Stimulated activated CD4-positive, alpha-beta T cell treated with anti-CD3 and anti-CD28 coated beads, Interleukin-1b, Interleukin-23, amount 100 ng/mL, for 48 hours (primary cell): Measurements from ENCODE around the gene SH3BP1.

Experiments
- DNase-seq: peaks from one replicate; pipeline ENCODE4 v3.0.0-alpha.2; 2020

Gene SH3BP1

DNA sequence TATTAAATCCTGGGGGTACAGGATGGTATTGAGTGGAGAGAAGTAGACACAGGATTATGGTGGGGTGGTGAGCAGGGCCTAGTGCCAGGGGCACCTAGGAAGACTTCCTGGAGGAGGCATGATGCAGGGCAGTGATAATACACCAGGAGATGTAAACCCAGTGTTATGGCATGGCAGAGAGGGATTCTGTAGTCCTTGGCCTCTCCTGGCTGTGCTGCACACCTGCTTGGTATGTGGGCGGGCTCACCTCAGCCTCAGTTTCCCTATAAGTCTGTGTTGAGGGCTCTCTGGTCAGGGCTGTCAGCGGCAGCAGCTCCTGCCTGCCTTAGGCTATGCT, 21.2 kb downstream of the SH3BP1 start:
- DNase-seq, result no peak

DNA sequence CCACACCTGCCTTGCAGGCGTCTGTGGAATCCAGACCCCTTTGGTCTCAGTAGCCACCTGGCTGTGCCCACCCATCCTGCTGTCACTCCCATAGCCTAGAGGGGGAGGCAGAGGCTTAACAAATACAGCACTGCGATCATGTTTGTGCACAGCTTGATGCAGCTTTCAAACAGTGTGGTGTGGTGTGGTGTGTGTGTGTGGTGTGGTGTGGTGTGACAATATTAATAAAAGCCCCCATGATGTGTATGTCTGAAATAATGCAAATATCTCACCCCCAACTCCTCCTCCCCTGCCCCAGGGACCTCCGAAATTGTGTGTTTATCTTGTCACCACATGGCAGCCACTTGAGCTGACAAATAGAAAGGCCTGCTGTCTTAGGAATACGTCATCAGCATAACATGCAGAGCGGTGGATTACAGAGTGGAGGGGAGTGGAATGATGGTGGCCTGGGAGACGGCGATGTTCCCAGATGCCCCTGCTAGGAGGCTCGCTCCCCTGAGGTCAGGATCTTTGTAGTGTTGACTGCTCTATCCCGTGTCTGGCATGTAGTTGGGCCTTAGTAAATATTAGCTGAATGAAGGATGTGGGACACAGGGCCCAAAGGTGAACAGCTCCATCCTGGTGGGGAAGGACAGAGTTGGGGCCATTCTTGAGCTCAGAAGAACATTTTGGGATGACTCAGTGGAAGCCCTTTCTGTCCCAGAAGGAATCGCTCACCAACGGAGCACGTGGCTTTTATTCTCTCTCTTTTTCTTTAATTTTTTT, 21.9 kb downstream of the SH3BP1 start:
- DNase-seq, result no peak

DNA sequence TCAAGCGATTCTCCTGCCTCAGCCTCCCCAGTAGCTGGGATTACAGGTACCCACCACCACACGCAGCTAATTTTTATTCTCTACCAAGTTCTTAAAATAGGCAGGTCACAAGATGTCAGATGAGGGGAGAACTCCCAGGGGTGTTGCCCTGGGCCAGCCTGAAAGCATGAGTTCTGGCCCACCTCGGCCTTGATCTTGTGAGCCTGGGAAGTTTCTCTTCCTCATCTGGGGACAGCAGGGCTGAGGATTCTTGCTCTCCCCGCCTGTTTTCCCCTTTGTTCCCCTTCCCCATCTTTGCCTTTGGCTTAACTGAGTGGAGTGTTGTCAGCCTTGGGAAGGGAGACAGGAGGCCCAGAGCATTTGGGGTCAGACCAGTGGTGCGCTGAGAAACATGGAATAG, 22.6 kb downstream of the SH3BP1 start:
- no peak for DNase-seq

DNA sequence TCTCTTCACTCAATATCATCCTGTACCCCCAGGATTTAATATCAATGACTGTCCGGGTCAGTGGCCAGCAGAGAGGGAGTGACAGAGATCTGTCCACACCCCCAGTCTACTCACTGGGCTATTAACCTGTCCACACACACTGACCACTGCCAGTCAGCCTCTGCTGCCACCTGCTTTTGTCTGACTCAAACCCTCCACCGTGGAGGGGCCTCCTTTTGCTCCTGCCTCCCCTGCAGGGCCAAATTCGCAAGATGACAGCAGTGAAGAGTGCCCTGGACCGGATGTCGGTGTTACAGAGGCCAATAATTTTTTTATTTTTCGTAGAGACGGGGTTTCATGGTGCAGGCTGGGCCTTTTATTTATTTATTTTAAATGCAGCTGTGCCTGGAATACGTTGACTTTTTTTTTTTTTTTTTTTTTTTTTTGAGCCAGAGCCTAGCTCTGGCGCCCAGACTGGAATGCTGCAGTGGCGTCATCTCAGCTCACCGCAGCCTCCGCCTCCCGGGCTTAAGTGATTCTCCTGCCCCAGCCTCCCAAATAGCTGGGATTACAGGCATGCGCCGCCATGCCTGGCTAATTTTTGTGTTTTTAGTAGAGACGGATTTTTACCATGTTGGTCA, 24.2 kb downstream of the SH3BP1 start:
- no peak for DNase-seq

DNA sequence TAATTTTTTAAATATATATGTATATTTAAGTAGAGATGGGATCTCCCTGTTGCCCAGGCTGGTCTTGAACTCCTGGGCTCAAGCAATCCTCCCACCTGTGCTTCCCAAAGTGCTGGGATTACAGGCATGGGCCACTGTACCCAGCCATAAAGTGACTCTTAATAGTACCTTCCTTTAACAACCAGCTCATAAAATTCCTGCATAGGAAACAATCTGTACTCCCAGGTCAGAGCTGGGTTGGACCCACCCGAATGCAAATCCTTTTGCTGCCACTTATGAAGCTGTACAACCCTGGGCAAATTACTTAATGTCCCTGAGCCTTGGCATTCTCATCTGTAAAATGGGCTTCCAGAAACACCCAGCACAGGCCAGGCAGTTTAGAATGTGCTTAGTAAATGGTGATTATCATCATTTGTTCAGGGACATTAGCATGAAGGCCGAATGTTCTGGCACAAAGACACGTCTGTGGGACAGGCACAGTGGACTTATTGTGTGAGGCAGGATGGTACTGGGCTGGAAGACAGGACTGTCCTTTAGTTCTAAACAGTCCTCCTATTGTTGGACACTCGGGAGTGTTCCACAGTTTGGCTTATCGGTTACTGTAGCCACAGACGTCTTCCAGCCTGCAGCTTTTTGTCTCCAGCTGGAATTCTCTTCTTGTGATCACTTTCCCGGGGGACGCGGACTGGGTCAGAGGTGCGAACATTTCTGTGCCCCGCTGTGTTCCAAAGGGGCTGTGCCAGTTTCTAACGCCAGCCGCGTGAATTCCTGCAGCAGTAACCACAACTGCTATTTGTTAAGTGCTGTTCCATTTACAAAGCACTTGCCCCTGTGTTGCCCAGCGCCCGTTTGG, 25.0 kb downstream of the SH3BP1 start:
- DNase-seq, result no peak

DNA sequence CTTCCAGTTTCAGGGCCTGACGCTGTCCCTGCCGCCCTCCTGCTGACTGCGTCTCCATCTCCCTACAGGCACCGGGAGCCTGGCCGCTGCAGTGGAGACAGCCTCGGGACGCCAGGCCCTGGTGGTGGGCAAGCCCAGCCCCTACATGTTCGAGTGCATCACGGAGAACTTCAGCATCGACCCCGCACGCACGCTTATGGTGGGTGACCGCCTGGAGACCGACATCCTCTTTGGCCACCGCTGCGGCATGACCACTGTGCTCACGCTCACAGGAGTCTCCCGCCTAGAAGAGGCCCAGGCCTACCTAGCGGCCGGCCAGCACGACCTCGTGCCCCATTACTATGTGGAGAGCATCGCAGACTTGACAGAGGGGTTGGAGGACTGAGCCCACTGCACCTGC, 26.0 kb downstream of the SH3BP1 start:
- DNase-seq, result no peak

DNA sequence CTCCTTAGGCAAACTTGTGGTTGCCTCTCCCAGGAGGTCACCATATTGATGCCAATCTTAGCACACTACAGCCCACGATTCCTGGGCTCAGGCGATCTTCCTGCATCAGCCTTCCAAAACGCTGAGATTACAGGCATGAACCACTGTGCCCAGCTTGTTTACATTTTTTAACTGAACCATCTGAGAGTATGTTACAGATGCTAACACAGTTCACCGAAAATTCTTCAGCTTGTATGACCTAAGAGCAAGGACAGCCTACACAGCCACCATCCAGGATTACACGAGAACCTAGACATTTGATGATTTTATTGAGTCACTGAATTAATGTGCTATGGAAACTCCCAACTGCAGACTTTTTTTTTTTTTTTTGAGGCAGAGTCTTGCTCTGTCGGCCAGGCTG, 30.1 kb downstream of the SH3BP1 start:
- DNase-seq, result no peak

DNA sequence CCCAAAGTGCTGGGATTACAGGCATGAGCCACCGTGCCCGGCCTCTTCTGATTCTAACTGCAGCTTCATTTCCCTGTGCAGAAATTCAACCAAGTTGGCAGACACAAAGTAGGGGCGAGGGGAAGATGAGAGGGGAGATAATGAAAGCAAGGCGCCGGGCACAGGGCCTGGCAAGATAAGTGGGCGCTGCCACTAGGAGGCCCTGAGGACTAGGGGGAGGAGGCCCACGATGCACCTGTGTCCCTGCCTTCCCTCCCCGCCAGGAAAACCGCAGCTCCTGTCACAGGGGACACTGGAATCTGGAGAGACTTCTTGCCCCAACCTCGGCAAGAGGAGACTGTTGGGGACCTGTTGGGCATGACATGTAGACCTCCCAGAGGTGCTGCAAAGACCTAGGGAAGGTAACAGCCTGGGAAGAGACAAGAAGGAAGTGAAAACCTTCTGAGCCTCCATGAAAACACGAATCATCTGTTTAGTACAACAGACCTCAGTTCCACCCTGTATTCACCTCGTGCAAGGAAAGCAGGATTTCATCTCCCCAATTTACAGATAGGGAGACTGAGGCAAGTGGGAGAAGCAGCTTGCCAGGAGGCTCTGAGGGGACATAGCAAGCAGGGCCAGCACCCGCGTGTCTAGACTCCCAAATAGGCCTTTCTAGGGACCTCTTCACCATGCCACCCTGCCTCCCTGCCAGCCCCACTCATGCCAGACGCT, 32.9 kb downstream of the SH3BP1 start:
- no peak for DNase-seq

DNA sequence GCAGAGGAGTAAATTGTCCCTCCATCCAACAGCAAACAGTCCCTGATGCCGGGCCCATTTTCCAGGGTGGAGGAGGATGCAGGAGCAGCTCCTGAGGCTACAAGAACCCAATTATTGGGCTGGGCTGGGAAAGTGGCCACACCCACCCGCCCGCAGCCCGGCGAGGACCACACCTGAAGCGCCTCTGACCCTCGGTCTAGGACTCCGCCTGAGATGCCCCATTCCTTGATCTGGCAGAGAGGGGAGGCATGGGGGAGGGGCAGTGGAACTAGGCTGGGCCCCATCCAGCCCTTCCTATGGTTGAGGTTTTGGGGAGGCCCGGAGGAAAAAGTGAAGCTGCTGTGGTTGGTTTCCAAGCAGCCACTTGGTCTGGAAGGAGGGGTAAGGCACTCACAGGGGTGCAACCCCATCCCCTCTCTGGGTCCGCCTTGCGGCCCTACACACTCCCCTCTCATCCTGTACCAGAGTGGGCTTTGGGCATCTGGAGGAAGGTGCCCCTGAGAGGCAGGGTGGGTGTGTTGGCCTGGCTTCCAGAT, 33.5 kb downstream of the SH3BP1 start:
- DNase-seq, result no peak

DNA sequence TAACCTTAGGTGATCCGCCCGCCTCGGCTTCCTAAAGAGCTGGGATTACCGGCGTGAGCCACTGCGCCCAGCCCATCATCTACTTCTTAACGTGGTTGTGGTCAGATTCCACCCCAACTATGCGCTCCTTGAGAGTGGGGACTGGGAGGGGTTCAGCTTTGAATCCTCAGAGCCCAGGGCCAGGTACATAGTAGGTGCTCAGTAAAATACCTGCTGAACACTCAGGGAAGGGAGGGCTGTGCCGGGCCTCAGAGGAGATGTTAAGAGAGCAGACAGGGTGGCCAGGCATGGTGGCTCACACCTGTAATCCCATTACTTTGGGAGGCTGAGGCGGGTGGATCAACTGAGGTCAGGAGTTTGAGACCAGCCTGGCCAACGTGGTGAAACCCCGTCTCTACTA, 34.8 kb downstream of the SH3BP1 start:
- DNase-seq, result no peak

DNA sequence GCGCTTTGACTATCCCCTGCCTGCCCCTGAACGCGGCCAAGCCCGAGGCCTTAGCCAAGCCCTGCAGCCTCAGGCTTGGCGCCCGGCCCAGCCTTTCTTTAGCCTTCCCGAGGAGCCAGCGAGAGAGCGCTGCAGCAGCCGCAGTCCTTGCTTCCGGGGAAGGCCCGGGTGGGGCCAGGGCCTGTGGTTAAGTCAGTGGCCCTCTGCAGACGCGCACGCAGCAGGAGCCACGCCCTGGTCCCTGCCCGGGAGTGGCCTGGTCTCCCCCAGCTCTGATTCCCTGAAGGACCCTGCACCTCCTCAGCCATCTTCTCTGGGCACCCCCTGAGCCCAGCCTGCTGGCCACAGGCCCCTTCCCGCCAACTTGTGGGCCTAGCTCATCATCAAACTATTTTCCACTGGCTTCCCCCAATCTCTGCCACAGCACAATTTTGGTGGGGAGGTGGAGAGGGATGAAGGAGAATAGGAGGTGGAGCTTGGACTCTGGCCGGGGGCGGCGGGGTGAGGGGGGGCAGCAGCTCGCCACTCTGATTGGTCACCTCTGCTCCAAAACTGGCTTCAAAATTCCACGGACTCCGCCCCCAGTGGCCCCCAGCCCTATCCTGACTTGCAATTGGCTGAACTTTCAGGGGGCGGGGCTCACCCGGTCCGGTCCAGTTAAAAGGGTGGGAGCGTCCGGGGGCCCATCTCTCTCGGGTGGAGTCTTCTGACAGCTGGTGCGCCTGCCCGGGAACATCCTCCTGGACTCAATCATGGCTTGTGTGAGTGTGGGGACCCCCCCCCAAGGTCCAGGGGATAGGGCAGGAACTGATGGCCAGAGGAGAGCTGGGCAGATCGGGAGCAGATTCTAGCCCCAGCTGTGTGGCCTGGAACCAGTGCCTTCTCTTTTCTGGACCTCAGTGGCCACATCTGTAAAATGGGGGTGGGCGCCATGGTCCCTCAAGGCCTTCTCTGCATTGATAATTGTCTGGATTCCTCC, 35.8 kb downstream of the SH3BP1 start, which contains the start of gene LGALS1:
Gene LGALS1, plus strand, starts transcription at position 686 of the 979 bp plus-strand sequence. Its CDS starts 67 bp downstream, at position 753.
- DNase-seq, result peak; percentile 71

DNA sequence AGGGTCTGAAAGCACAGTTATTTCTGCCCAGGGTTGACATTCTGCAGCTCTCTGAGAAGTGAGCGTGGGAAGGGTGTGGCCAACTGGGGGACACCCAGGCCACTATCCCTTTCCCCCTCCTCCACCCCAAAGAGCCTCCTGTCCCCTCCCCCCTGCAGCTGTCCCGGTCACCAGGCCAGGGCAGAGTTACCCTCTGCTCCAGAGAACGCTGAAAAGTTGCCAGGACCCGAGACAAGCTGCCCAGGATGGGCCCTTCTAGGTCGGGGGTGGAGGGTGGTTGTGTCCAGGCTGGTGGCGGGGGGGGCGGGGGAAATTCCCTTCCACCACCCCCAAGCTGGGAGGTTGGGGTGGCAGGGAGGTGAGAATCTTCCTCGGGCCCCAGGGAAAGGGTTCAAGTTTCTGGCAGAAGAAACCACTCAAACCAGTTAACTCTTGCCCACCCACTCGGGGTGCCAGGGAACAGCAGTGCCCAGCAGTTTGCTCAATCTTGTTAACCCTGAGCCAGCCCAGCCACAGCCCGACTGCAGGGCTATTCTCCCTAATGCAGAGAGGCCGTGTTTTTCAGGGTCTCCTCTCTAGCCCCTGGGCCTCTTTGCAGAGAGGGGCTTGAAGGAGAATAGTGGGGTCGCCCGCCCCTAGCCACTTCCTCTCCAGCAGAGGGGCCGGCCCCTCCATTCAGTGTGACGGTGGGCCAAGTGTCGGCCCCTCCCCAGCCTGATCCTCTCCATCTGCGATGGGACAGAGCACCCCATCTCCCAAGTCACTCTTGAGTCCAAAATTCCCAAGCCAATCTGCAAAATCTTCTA, 36.7 kb downstream of the SH3BP1 start:
- no peak for DNase-seq

DNA sequence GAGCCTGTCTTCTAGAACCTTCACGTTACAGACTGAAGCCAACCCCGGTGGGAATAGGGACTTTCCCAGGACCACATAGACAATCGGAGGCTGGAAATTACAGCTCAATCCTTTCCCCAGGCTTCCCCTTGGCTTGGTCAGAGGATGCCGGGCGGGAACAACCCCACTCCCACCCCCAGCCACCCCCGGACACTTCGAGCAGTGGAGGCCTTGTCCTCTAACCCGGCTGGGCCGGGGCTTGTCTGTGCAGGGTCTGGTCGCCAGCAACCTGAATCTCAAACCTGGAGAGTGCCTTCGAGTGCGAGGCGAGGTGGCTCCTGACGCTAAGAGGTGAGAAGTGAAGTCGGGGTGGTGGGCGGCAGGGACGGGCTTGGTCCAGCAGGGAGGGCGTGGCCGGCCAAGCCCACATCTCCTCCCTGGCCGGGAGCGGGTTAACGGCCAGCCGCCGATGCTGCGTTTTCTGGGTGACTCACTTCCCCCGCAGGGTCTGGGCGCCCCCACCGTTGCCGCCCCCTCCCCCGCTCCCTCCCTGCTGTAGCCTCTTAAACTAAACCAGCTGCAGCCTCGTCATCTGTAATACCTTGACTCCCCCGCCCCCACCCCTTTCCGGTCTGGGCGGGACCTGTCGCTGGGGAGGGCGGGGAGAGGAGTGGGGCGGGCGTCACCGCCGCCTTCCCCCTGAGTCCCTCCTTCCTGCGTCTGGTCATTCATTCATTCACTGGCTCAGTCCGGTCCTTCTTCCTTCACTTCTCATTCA, 37.4 kb downstream of the SH3BP1 start:
- DNase-seq, result peak; percentile 93

DNA sequence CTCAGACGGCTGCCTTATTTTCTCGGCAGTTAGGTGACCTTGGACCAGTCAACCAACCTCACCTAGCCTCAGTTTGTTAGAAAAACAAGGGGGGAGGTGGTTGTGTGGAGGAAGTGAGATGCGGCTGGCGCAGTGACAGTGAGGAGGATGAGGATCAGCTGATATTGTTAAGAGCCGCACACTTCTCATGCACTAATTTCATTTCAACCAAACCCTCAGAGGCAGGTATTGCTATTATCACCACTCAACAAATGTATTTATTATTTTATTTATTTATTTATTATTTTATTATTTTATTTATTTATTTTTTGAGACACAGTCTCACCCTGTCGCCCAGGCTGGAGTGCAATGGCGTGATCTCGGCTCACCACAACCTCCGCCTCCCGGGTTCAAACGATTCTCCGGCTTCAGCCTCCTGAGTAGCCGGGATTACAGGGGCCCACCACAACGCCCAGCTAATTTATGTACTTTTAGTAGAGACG, 38.1 kb downstream of the SH3BP1 start:
- no peak for DNase-seq

DNA sequence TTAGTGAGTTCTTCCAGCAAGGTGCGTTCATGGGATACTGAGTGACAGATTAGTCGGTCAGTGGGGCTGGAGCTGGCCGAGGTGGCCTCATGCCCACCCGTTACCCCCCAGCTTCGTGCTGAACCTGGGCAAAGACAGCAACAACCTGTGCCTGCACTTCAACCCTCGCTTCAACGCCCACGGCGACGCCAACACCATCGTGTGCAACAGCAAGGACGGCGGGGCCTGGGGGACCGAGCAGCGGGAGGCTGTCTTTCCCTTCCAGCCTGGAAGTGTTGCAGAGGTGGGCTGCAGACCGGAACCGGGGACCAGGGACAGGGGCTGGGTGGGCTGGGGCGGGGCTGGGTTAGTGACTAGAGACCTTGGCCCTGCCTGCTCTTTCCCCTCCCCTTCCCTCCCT, 38.9 kb downstream of the SH3BP1 start:
- DNase-seq, result no peak

DNA sequence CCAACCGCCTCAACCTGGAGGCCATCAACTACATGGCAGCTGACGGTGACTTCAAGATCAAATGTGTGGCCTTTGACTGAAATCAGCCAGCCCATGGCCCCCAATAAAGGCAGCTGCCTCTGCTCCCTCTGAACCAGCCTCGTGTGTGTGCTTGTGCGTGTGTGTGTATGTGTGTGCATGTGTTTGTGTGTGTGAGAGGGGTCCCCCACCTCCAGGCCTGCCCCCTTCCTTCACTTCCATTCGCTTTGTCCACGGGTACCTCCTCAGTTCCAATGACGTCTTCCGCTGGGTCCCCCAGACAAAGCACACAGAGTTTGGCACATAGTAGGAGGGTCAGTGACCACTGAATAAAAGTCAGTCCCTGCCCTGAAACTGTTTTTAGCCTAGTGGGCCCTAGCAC, 40.2 kb downstream of the SH3BP1 start:
- DNase-seq, result no peak

DNA sequence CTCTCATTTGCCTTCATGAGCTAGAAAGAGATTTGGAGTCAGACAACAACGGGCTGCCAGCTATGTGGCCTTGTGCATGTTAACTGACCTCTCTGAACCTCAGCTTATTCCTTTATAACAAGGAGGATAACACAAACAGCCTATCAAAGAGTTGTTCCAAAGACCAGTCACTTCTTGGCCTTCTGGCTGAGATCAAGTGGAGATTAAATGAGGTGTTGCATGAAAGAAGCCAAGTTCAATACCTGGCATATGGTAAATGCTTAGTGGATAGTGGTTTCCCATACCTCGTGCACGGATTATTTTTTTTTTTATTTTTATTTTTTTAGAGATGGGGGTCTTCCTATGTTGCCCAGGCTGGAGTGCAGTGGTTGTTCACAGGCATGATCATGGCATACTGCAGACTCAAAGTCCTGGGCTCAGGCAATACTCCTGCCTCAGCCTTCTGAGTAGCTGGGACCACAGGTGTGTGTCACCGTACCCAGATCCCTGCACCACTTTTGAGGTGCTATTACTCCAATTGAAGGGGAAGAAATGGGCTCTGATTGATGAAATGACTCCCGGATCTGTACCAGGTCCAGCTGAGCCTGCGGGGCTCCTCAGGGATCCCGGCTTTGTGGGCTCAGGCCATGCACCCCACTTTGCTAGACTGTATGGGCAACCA, 40.9 kb downstream of the SH3BP1 start:
- no peak for DNase-seq

DNA sequence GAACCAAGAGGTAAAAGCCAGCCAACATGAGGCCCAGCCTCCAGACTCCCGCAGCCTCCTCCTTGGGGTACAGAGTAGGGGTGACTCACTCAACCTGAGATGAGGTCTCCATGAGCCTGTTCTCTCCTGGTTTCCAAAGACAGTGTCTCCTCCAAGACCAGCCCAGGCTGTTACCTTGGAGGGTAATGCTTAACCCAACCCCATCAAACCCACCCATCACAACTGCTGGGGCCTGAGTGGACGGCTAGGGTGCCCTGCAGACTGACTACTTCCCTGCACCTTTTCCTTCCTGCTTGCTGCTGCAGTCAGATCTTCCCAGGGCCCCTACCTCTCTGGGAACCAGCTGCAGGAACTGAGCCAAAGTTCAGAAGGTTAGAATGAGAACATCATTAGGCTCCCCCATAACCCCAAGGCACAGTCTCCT, 41.5 kb downstream of the SH3BP1 start:
- DNase-seq, result no peak

DNA sequence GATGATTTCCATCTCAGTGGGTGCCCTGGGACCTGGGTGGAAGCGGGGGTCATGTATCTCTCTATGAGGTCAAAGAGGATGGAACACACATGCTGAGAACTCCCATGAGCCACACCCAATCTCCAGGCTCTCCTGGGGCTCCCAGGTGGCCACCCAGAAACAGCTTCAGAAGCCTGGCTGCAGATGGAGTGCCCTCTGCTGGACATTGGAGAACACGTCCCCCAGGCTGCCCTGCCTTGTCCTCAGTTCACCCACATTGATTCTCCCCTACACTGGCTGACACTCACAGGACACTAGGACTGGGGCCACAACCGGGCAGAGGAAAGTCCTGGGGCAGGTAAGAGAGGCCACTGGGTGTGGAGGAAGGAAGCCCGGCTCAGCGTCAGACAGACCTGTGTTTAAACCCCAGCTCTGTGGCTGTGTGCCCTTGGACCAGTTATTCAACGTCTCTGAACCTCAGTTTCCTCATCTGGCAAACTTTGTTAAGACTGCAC, 42.1 kb downstream of the SH3BP1 start:
- DNase-seq, result peak; percentile 79
